Activated T-helper 2 cell treated with anti-CD3 and anti-CD28 coated beads, Interferon-gamma antibody, Interleukin-2, Interleukin-4, amounts not matched to agents 10 μg/mL and 5 μg/mL and 100 μg/mL, durations not matched to agents 14 hours and 24 hours and 36 hours (primary cell): ENCODE data around the gene NPIPB8. TPM values are rescaled to one million over a fixed set of nuclear protein-coding genes. Genes with fewer than 3 reads are reported as not detected.
"Not testable (repeated sequence)": the region's sequence is repeated elsewhere in the genome, so short reads cannot be mapped to it uniquely, and the experiment has no call there.

Experiments
- DNase-seq: peaks from one replicate; pipeline ENCODE4 v3.0.0; 2021; ENCODE audit warnings: low spot score
- H3K27ac Mint-ChIP-seq: one replicate; pipeline ENCODE4 v1.8.0; 2021; ENCODE audit warnings: mixed read lengths
- H3K27me3 Mint-ChIP-seq: one replicate; pipeline ENCODE4 v1.8.0; 2021; ENCODE audit warnings: low read depth, mixed read lengths
- H3K36me3 Mint-ChIP-seq: one replicate; pipeline ENCODE4 v1.8.0; 2021; ENCODE audit warnings: low read depth, mixed read lengths
- H3K4me1 Mint-ChIP-seq: one replicate; pipeline ENCODE4 v1.8.0; 2021; ENCODE audit warnings: low read depth, mixed read lengths
- H3K4me3 Mint-ChIP-seq: one replicate; pipeline ENCODE4 v1.8.0; 2021; ENCODE audit warnings: low read depth, mild to moderate bottlenecking, moderate library complexity, mixed read lengths
- H3K9me3 Mint-ChIP-seq: one replicate; pipeline ENCODE4 v1.8.0; 2021; ENCODE audit warnings: mixed read lengths
- intact Hi-C: fragments of 100-400 bp; cut with micrococcal nuclease; formaldehyde crosslinking; loops from one replicate; pipeline ENCODE4 v1.15.1; 2023
- total RNA-seq: library from RNA; stranded (reverse); gene quantifications from 2 replicates; pipeline ENCODE4 v1.2.3, GENCODE V29; 2022

The NPIPB8 gene
- total RNA-seq, 1 donor from 2014 or later = 1.5 TPM

DNA sequence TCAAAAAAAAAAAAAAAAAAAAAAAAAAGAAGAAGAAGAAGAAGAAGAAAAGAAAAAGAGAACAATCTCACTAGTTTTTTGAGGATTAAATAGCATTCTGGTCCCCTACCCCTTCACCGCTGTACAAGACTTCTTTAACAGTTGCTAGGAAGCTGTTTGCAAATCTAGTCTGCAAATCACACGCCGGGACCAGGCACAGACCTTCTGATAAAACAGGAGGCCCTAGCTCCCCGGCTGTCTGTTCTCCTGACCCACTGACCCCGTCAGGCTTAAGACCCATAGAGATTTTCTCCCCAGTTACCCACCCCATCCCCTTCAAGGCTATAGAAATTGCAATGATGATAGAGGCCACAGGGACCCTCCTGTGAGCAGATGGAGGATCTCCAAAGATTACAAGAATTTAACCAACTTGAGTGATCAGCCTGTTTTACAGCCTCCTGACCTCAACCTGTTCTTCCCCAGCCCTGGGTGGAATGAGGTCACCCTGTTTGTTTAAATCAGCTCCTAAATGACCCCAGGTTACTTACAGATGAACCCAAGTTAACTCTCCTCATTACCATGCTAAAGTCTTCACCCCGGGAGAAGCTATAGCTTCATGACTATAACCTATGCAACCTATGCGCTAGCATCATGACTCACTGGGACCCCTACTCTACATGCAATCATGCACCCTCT lies 16.2 kb upstream of the NPIPB8 start:
- intact Hi-C loops = no loop called here
- Mint-ChIP-seq H3K27ac (no peak overlapping the region), H3K9me3 (no peaks in the 10 kb centered on the region), H3K4me3 (peak overlapping the region; percentile 83), H3K36me3 (peaks cover 10% of the 10 kb centered on the region), H3K27me3 (peaks cover 9% of the 10 kb centered on the region), H3K4me1 (peaks cover 11% of the 10 kb centered on the region)
- no peak for DNase-seq

GRCh38 chr16:28622532-28623171 lies 15.2 kb upstream of the NPIPB8 start:
- intact Hi-C loops, DNase-seq, H3K9me3 Mint-ChIP-seq, H3K36me3 Mint-ChIP-seq: not testable (repeated sequence)
- Mint-ChIP-seq H3K27ac (peak overlapping the region; percentile 62), H3K4me1 (peaks cover 11% of the 10 kb centered on the region), H3K4me3 (peak overlapping the region; percentile 83), H3K27me3 (peaks cover 14% of the 10 kb centered on the region)

- Mint-ChIP-seq H3K4me1 (peaks cover 11% of the 10 kb centered on the region), H3K9me3 (no peaks in the 10 kb centered on the region), H3K27ac (peak overlapping the region; percentile 62), H3K36me3 (peaks cover 6% of the 10 kb centered on the region), H3K4me3 (peak overlapping the region; percentile 83), H3K27me3 (peaks cover 14% of the 10 kb centered on the region)
- peak; percentile 50 for DNase-seq
- intact Hi-C loops = no loop called here
Observed at GRCh38 chr16:28623172-28623711, 14.6 kb upstream of the NPIPB8 start.

- H3K27ac Mint-ChIP-seq, H3K36me3 Mint-ChIP-seq, H3K9me3 Mint-ChIP-seq, H3K4me3 Mint-ChIP-seq, H3K4me1 Mint-ChIP-seq, intact Hi-C loops, DNase-seq: not testable (repeated sequence)
- peaks cover 18% of the 10 kb centered on the region for H3K27me3 Mint-ChIP-seq
Observed at GRCh38 chr16:28630905-28631304, 7.0 kb upstream of the NPIPB8 start.

DNA sequence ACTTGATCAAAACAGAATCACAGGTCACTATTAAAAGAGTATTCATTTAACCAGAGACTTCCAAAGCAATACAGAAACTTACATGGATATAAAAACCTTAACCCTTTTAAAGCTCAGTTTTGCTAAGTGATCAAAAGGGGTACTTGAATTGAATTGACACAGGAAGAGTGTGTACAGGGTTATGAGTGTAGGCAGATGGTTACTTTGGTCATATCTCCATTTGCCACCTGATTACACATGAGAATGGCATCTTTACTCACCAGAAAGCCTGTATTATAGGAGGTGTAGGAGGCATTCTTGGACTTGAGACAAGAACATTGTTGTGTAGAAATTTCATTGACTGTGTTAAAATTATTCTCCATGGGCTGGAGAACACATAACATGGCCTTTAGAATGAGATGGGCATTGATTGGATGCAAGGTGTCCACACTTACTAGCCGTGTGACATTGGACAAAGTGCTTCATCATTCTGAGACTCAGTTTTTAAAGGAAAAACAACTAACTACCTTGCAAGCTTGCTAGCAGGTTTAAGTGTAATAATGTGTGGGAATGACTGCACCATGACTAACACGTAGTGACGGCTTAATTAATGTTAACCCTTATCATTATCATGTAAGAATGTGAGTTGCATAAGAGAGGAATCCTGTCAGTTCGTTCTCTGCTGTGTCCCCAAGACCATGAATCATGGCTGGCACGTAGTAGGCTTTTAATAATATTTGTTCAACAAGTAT lies 1.6 kb upstream of the NPIPB8 start:
- H3K4me3 Mint-ChIP-seq, intact Hi-C loops, H3K4me1 Mint-ChIP-seq, H3K27me3 Mint-ChIP-seq, H3K36me3 Mint-ChIP-seq, H3K27ac Mint-ChIP-seq, H3K9me3 Mint-ChIP-seq, DNase-seq: not testable (repeated sequence)

- H3K27me3 Mint-ChIP-seq, H3K36me3 Mint-ChIP-seq, H3K27ac Mint-ChIP-seq, H3K9me3 Mint-ChIP-seq, DNase-seq, H3K4me3 Mint-ChIP-seq, intact Hi-C loops, H3K4me1 Mint-ChIP-seq: not testable (repeated sequence)
Observed at GRCh38 chr16:28638359-28638758, 494 bp downstream of the NPIPB8 start.

- H3K27me3 Mint-ChIP-seq, H3K4me3 Mint-ChIP-seq, H3K9me3 Mint-ChIP-seq, intact Hi-C loops, H3K4me1 Mint-ChIP-seq, H3K36me3 Mint-ChIP-seq, DNase-seq, H3K27ac Mint-ChIP-seq: not testable (repeated sequence)
Observed at GRCh38 chr16:28639959-28640358, 2.1 kb downstream of the NPIPB8 start.

GRCh38 chr16:28666264-28666663 lies 28.4 kb downstream of the NPIPB8 start:
- H3K4me1 Mint-ChIP-seq, H3K27ac Mint-ChIP-seq, H3K36me3 Mint-ChIP-seq, H3K27me3 Mint-ChIP-seq, DNase-seq, H3K9me3 Mint-ChIP-seq, H3K4me3 Mint-ChIP-seq, intact Hi-C loops: not testable (repeated sequence)

DNA sequence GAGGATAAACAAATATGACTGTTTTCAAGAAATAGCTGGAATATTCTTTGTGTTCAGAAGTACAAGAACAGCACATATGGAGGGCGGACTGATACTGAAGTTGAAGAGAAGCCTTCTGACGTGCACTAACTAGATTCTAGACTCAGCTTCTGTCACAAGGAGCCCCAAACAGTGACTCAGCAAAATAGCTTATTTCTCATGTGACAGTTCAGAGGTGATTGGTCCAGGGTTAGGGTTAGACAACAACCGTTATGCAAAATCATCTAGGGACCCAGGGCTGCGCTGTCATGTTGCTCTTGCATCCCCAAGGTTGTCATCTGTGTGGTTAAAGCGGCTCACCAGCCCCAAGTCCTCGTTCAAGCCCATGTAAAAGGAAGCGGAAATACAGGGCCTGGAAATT lies 29.6 kb downstream of the NPIPB8 start:
- H3K36me3 Mint-ChIP-seq, intact Hi-C loops, H3K9me3 Mint-ChIP-seq, H3K27ac Mint-ChIP-seq, DNase-seq, H3K4me3 Mint-ChIP-seq, H3K4me1 Mint-ChIP-seq, H3K27me3 Mint-ChIP-seq: not testable (repeated sequence)

GRCh38 chr16:28668199-28668598 lies 30.3 kb downstream of the NPIPB8 start:
- H3K36me3 Mint-ChIP-seq, DNase-seq, H3K9me3 Mint-ChIP-seq, H3K4me1 Mint-ChIP-seq, H3K27me3 Mint-ChIP-seq, H3K27ac Mint-ChIP-seq, intact Hi-C loops, H3K4me3 Mint-ChIP-seq: not testable (repeated sequence)

GRCh38 chr16:28688327-28688952 lies 50.6 kb downstream of the NPIPB8 start:
- H3K4me3 Mint-ChIP-seq = peak overlapping the region; percentile 37
- H3K9me3 Mint-ChIP-seq, H3K4me1 Mint-ChIP-seq, H3K27ac Mint-ChIP-seq, H3K27me3 Mint-ChIP-seq, intact Hi-C loops, DNase-seq, H3K36me3 Mint-ChIP-seq: not testable (repeated sequence)

GRCh38 chr16:28689425-28689824 lies 51.6 kb downstream of the NPIPB8 start:
- H3K27me3 Mint-ChIP-seq, H3K9me3 Mint-ChIP-seq, DNase-seq, intact Hi-C loops, H3K4me1 Mint-ChIP-seq, H3K4me3 Mint-ChIP-seq, H3K36me3 Mint-ChIP-seq, H3K27ac Mint-ChIP-seq: not testable (repeated sequence)

GRCh38 chr16:28691722-28692121 lies 53.9 kb downstream of the NPIPB8 start:
- intact Hi-C loops, H3K36me3 Mint-ChIP-seq, H3K27me3 Mint-ChIP-seq, DNase-seq, H3K4me3 Mint-ChIP-seq, H3K9me3 Mint-ChIP-seq, H3K27ac Mint-ChIP-seq, H3K4me1 Mint-ChIP-seq: not testable (repeated sequence)
